GM19351 (cell line): Measurements from ENCODE around the gene DDX3X.
"Not testable (repeated sequence)": the region's sequence is repeated elsewhere in the genome, so short reads cannot be mapped to it uniquely, and the experiment has no call there.

Experiments used
- ATAC-seq: cut with Tn5 transposase; IDR thresholded peaks from one replicate; pipeline ENCODE4 v1.9.1; 2021; ENCODE audit warnings: mild to moderate bottlenecking, moderate library complexity; ENCODE audit not compliant: unreplicated experiment

DDX3X gene

GRCh38 chrX:41369152-41369551 lies 35.2 kb downstream of the DDX3X start:
- ATAC-seq = no peak

DNA sequence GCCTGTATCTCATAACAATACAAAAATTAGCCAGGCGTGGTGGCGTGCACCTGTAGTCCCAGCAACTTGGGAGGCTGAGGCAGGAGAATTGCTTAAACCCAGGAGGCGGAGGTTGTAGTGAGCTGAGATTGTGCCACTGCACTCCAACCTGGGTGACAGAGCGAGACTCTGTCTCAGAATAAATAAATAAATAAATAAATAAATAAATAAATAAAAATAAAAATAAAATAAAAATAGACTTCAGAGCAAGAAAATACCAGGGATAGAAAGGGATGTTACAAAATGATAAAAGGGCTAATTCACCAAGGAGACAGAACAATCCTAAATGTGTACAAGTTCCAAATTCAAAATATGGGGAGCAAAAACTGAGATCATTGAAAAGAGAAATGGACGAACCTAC lies 37.6 kb downstream of the DDX3X start:
- ATAC-seq = not testable (repeated sequence)

DNA sequence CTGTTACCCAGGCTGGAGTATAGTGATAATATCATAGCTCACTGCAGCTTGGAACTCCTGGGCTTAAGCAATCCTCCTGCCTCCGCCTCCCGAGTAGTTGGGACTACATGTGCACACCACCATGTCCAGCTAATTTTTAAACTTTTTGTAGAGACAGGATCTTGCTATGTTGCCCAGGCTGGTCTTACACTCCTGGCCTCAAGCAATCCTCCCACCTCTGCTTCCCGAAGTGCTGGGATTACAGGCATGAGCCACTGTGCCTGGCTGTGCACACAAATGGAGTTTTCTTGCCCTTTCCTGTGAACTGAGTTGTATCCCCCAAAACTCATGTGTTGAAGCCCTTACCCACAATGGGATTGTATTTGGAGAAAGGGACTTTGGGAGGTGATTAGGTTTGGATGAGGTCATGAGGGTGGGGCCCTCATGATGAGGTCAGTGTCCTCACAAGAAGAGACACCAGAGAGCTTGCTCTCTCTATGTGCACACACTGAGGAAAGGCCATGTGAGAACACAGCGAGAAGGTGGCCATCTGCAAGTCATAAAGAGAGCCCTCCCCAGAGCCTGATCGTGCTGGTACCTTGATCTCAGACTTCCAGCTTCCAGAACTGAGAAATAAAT lies 40.1 kb downstream of the DDX3X start:
- no peak for ATAC-seq

DNA sequence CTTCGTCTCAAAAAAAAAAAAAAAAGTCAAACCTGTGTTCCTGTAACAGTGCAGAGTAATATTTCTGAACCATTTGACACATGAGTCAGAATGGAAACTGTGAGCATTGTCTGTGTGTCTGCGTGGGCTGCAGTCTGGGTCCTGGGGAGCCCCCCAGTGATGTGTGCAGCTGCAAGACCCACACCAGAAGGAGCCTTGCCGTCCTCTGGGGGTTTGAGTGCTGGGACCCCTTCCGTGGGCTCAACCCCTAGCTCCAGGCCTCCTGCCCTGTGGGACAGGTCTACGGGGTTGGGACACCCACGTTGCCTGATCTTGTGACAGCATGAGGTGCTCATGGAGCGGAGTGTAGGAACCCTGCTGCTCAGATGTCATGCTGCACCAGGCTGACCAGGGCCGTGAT lies 43.7 kb downstream of the DDX3X start:
- ATAC-seq = peak; percentile 83

DNA sequence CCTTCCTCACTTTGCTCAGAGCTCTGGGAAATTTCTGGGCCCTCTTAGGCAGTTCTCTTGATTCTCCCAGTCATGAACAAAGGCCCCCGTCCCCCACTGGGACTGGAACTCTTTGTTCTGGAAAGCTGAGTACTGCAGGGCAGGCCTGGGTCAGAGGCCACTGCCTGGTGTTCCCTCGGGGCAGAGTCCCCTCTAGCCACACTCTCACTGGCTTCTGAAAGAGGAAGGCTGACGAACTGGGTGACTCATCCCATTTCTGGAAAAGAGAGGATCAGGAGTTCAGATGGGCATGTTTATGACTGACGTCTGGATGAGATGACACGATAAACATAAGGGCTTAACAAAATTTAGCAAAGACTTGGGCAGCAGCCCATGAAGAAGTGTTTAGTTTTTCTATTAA lies 47.7 kb downstream of the DDX3X start:
- ATAC-seq = no peak

GRCh38 chrX:41382714-41383645 lies 49.0 kb downstream of the DDX3X start:
- no peak for ATAC-seq

DNA sequence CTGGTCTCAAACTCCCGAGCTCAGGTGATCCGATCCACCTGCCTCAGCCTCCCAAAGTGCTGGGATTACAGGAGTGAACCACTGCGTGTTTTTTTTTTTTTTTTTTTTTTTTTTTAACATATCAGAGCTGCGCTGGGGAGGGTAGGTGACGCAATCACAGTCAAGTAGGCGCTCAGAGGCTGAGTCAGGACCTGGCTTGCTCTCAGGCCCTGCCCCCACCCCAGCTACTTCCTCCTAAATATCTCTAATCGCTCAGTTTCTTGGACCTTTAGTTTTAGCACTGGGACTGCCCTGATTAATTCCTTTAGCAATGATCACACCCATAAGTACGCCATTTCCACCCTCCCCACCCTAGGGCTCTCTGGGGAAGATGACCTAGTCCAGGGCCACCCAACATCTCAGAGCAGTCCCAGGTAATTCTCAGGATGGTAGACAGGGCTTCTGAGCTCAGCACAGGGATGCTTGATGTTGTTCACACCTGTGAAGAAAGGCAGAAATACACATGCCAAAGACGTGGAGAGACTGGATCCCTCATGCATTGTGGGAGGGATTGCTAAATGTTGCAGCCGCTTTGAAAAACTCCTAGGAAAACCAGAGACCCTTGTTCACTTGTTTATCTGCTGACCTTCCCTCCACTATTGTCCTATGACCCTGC lies 50.2 kb downstream of the DDX3X start:
- no peak for ATAC-seq

- ATAC-seq = no peak
Measured at GRCh38 chrX:41386222-41386990, 52.4 kb downstream of the DDX3X start.

- ATAC-seq = no peak
Measured at GRCh38 chrX:41388543-41388942, 54.6 kb downstream of the DDX3X start.

DNA sequence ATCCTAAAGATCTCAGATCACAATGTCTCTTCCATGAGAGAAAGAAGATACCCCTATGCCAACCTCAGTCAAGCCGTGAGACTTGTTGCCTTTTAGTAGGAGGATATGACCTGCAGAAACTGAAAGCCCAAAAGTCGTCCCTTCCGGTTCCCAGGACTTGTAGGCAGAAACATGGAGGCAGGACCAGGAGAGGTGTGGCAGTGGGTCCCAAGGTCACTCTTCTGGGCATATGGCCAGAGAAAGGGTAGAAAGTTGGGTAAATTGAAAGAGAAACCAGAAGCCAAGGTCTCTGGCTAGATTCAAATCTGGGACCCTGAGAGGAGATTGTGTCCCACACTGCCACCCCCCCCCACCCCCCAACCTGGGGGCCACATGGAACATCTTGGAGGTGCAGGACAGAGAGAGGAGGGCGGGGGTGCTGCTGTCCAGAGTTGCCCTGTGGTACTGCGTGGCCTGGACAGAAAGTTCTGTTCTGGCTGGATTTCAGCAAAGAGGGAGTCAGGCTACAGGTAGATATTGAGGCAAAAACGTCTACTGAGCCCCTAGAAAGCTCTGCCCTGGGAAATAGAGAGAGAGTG lies 55.4 kb downstream of the DDX3X start:
- ATAC-seq = no peak

GRCh38 chrX:41390576-41390975 lies 56.6 kb downstream of the DDX3X start:
- not testable (repeated sequence) for ATAC-seq

DNA sequence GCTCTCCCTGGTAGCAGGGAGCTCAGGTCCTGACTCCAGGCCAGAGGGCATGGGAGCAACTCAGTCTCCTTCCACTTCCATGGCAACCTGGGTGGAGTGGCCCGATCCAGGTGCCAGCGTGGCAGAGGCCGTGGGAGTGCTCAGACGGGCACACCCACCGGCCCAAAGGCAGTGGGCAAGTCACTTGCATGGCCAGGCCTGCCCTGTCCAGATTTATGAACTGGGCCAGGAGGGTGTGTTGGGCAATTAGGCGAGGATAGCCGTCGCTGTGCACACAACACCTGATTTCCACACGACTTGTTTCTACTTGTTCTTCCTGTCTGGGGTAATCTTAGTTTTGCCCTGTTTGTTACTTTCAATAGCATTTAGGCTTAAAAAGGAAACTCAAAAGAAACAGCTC lies 57.6 kb downstream of the DDX3X start:
- no peak for ATAC-seq

GRCh38 chrX:41394293-41394692 lies 60.3 kb downstream of the DDX3X start:
- ATAC-seq = no peak

DNA sequence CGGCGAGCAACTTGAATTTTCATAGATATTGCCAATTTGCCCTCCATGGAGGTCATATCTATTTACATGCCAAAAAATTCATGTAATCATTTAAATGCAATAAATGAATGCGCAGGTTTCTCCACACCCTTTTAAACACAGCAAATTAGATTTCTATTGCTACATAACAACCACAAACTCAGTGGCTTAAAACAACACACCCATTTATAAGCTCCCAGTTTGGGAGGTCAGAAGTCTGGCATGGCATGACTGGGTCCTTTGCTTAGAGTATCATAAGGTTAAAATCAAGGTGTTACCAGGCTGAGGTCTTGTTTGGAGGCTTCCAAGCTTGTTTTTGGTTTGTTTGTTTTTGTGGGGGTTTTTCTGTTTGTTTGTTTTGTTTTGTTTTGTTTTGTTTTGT lies 63.3 kb downstream of the DDX3X start:
- no peak for ATAC-seq

DNA sequence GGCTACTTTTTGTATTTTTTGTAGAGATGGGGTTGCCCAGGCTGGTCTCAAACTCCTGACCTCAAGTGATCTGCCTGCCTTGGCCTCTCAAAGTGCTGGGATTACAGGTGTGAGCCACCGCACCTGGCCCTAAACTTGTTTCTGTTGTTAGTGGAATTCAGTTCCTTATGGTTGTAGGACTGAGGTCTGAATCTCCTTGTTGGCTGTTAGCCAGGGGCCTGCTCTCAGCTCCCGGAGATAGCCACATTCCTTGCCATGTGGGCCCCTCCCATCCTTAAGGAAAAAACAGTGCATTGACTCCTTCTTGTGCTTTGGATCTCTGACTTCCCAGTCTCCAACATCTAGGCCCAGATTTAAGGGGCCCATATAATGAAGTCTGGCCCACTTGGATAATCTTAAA lies 63.8 kb downstream of the DDX3X start:
- ATAC-seq = no peak

DNA sequence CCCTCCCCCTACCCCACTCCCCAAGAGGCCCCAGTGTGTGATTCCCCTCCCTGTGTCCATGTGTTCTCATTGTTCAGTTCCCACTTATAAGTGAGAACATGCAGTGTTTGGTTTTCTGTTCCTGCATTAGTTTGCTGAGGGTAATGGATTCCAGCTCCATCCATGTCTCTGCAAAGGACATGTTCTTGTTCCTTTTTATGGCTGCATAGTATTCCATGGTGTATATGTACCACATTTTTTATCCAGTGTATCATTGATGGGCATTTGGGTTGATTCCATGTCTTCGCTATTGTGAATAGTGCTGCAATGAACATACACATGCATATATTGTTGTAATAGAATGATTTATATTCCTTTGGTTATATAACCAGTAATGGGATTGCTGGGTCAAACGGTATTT lies 68.6 kb downstream of the DDX3X start:
- not testable (repeated sequence) for ATAC-seq

- no peak for ATAC-seq
Measured at GRCh38 chrX:41405551-41405950, 71.6 kb downstream of the DDX3X start.

DNA sequence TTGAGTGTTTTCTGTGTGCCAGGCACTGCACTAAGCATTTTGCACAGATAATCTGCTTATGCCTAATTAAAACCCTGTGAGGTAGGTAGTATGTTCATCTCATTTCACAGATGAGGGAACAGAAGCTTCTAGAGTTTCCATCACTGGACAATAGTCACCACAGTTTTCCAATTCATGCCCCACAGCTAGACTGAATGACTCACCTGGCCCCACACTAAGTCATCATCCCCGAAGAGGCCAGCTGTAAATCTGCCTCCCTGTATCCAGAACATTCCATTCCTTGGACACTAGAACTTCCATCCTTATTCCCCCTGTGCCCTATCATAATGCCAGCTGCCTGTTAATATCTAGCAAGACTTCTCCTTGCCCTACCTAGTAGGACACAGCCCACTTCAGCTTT lies 72.2 kb downstream of the DDX3X start:
- no peak for ATAC-seq

- no peak for ATAC-seq
Measured at GRCh38 chrX:41407816-41408215, 73.9 kb downstream of the DDX3X start.

DNA sequence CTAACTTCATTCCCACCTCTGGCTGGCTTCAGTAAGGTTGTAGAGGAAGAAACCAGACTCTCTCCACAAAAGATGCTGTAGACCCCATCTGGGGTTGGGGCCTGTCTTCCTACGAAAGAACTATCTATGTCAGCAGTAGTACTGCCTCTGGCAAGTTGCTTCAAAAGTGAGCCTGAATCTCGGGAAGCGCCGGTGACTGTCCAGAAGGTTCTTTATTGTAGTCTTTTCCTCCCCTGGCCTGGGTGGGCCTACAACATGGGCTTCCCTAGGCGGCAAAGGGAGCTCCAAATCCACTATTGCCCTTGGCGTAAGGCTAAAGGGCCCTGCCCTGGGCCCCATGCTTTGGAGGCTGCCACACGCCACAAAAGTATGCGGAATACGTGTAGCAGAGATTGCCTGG lies 74.6 kb downstream of the DDX3X start:
- no peak for ATAC-seq

GRCh38 chrX:41409006-41409405 lies 75.0 kb downstream of the DDX3X start:
- ATAC-seq = no peak
